ENCODE results near the gene MT1G.
"Not testable (repeated sequence)": the region's sequence is repeated elsewhere in the genome, so short reads cannot be mapped to it uniquely, and the experiment has no call there.

MT1G gene

DNA sequence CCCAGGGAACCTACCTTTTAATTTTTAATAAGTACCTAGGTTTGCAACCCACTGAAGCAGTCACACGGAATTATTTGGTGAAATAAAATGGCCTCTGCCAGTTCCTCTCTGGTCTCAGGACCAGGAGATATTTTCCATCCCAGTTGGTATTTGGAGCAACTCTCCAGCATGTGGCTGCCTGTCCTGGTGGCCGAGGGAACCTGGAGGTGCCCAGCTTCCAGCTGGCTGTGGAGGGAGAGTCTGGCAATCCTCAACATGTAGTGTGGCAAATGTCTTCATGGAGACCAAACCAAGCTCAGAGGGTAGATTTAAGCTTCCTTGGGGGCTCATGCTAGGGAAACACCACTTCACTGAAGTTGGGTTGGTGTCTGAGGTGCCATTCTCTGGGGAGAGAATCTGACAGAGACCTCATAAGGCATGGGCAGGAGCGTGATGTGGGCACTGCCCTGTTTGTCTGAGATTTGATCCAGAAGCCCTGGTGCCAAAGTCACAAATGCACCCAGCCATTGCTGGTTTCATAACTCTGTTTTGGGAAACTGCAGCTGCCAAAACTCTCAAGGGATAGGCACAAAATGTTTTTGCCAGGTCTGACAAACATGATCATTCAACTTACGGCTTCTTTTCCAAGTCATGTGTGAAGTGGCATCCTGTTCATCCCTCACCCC lies 17.2 kb upstream of the MT1G start:
- DNase-seq (ENCODE audit: low spot score) = no peak

DNA sequence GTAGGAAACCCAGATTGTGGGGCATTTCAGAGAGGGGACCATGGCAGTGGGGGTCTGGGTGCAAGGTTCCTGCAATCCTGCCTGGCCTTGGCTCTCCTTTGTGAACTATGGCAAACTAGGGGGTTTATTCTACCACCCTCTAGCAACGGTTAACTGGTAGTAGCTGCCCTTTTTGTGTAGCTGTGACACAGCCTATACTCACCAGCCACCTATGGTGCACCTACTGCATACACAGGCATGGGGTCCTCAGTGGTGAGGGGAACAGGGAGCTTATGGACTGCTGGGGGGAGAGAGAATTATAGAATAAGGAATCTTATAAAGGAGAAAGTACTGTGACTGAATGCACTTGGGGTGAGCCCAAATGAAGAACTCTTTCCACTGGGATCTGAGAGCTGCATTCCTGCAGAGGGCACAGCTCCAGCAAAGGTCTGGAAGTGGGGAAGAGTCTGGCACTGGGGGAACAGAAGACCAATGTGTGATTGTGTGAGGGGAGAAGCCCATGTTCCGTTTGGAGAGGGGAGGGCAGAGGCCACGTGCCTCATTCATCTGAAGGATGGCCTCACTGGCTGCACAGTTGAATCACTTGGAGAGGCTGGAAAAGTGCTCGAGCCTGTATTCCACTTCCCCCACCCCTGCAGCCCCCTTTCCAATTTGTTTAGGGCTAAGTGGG lies 16.5 kb upstream of the MT1G start:
- DNase-seq (ENCODE audit: low spot score) = no peak

DNA sequence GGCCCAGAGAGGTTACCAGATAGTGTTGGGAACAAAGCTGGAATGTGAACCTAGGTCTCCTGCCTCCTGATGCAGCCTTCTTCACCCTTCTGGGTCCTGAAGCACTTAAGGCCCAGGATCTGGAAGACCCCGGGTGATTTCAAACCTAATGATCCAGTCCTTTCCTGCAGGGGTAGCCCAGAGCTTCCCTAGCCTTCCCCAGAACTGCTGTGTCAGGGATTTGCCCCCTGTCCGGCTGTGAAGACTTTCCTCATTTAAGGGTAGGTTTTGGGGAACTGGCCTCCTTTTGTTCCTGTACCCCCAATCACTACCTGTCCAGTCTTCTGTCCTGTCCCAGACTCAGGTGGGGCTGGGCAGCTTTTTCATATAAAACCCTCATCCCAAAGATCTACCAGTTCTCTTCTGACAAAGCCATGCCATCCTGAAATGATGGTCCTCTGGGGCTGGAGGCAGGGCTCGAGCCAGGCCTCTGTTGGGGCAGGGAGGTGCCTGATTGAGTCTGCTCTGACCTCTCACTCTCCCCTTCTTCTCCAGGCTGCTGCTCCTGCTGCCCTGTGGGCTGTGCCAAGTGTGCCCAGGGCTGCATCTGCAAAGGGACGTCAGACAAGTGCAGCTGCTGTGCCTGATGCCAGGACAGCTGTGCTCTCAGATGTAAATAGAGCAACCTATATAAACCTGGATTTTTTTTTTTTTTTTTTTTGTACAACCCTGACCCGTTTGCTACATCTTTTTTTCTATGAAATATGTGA lies 15.7 kb upstream of the MT1G start:
- no peak for DNase-seq (ENCODE audit: low spot score)

DNA sequence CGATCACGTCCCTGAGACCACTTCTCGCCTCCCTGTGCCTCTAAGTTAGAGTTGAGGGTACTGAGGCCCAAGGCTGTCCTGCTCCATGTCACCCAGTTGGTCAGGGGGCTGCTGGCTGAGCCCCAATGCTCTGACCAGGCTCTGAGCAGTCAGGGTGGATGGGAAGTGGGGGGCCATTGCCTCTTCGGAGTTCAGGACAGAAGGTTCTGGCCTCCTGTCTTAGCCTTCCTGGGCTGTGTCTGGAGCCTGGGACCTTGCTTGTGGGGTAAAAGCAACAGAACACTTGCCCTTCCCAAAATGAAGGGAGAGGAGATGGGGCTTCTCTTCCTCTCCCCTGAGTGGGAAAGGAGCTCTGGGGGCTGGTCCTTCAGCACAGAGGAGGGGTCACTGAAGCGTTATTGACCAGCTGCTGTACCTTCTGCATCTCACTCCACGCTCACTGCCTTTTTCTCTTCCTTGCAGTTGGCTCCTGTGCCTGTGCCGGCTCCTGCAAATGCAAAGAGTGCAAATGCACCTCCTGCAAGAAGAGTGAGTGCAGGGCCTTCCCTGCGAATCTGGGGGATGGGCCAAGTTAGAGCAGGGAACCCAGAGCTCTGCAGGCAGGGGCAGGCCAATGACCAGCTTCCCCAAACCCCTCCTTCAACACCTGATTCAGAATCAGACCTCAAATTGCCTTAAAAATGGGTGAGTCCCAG lies 15.0 kb upstream of the MT1G start:
- no peak for DNase-seq (ENCODE audit: low spot score)

DNA sequence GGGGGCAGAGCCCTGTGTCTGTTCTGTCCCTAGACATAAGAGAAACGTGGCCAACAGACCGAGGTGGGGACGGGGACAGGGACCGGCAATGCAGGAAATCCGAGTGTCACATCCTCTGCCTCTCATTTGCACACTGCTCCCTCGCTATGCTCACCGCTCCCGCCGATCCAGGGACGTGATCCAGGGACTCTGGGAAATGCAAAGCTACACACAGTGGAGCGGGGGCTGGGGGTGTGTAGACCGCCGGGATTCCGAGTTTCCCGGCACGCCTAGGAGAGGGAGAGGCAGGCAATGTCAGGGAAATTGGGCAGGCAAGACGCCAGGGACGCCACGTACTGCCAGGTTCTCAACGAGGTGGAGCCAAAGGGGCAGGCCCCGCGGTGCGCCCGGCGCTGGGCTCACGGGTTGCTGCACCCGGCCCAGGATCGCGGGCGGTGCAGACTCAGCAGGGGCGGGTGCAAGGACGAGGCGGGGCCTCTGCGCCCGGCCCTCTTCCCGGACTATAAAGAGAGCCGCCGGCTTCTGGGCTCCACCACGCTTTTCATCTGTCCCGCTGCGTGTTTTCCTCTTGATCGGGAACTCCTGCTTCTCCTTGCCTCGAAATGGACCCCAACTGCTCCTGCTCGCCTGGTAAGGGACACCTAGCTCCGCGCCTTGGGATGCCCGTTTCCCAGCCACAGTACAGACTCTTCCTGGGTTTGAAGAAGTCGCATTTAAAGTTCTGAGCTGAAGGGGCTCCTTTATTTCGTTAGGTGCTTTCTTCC lies 14.3 kb upstream of the MT1G start, which contains the start of gene MT1X:
Gene MT1X (plus strand): TSS at position 532 of the 764 bp plus-strand sequence. CDS start 71 bp downstream, at position 603.
- DNase-seq (ENCODE audit: low spot score) = peak; percentile 89

DNA sequence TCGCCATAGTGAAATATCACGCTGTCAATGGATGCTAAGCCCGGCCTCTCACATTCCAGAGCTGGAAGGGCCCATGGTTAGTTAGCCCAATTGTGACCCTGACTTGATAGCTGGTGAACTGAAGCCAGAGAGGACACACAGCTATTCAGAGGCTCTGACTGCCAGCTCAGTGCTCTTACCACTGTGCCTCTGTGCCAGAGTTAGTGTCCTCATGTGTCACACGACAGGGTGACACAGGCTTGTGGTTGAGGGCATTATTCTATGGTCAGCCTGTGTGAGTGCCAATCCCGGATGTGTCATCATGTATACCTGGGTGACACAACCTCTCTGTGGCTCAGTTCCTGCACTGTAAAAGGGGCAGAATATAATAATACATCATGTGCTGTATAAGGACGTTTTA lies 12.0 kb upstream of the MT1G start:
- DNase-seq (ENCODE audit: low spot score) = peak; percentile 92

DNA sequence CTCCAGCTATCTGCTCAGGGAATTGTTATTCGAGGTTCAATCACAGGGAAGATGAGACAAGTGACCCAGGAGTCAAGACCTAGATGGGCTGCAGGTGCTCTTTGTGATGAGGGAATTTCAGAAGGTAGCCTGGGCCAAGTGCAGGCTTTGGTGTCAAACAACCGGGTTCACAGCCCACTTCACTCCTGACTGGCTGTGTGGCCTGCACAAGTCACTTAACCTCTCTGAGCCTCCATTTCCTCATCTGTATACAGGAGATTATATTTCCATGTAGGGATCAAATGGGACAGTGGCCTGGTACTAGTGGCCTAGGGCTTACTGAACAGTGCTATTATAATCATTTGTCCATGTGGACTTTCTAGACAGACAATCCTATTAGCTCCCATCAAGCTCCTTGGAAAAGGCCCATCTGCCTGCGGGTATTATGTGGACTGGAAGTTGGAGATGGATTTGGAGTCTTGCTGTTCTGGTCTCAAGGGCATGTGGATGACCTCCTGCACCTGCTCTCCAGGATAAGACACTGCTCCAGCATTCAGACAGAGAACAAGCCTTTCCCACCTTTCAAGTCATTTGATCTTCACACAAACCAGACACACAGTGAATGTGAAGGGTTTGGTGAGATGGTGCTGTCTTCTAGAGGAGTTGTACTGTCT lies 11.3 kb upstream of the MT1G start:
- DNase-seq (ENCODE audit: low spot score) = no peak

DNA sequence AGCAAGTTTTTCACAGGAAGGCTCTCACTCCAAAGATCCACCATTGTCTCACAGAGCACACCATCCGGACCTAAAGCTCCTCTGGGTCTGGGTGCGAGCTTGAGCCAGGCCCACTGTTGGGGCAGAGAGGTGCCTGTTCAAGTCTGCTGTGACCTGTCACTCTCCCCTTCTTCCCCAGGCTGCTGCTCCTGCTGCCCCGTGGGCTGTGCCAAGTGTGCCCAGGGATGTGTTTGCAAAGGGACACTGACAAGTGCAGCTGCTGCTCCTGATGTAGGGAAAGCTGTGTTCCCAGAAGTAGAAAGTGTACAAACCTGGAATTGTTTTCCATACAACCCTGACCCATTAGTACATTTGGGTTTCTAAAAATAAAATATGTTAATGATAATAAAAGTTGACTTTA lies 9.6 kb upstream of the MT1G start:
- DNase-seq (ENCODE audit: low spot score) = no peak

DNA sequence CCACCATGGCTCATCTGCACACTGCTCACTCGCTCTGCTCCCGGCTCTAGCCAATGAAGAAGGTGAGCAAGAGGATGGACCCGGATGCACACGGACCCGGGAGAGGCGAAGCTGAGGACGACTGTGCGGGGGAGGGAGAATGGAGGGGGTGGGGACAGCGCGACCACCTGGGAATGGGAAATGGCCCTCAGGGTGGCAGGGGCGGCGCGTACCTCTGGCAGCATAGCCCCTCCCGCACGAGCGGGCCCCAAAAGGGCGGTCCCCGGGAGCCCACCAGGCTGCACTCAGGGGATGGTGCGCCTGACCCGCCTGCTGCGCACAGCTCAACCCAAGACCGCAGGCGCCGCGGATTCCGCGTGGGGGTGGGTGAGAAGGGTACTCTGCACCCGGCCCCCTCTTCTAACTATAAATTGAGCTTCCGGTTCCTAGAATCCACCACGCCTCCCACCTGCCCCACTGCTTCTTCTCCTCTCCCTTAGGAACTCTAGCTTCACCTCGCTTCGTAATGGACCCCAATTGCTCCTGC lies 7.9 kb upstream of the MT1G start:
- no peak for DNase-seq (ENCODE audit: low spot score)

DNA sequence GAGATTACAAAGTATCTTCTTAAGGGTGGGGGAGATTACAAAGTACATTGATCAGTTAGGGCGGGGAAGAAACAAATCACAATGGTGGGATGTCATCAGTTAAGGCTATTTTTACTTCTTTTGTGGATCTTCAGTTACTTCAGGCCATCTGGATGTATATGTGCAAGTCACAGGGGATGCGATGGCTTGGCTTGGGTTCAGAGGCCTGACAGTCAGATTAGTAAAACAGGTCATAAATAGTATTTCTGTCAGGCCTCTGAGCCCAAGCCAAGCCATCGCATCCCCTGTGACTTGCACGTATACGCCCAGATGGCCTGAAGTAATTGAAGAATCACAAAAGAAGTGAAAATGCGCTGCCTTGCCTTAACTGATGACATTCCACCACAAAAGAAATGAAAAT lies 6.7 kb upstream of the MT1G start:
- DNase-seq (ENCODE audit: low spot score) = not testable (repeated sequence)

DNA sequence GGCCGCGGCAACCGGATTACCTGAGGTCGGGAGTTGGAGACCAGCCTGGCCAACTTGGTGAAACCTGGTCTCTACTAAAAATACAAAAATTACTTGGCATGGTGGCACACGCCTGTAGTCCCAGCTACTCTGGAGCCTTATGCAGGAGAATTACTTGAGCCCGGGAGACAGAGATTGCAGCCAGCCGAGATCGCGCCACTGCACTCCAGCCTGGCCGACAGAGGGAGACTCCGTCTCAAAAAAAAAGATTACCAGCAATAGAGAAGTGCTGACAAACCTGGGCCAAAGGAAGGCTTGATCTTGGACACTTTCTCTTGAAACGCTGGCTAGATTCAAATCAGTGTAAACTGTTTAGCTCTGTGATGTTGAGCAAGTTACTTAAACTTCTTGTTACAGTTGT lies 6.1 kb upstream of the MT1G start:
- no peak for DNase-seq (ENCODE audit: low spot score)

DNA sequence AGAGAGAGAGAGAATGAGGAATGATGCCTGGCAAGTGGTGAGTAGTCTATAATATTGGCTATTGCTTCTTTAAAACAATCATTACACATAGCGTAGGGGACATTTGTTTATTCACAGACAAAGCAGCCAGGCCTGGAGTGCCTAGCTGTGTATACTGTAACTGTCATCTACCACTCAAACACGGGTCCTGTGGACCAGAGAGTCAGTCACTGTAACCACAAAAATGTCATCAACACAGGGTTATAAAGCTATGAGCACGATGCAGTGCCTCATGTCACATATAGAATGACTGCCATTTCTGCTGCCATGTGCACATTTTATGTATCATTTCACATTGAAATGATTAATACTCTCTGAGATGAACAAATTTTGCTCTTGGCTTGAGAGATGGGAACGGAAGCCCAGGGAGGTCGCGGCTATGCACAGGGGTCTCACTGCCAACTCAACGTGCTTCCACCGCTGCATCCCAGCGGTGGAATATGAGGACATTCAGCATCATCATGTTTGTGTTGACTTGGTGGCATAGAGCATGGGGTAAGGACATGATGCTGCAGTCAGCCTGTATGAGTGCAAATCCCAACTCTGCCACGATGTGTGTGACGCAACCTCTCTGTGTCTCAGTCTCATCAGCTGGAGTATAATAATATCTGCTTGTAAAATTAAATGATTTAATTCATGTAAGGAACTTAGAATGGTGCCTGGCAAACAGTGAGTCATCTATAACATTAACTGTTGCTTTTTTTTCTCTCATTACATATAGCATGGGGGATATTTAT lies 5.1 kb upstream of the MT1G start:
- DNase-seq (ENCODE audit: low spot score) = peak; percentile 47

DNA sequence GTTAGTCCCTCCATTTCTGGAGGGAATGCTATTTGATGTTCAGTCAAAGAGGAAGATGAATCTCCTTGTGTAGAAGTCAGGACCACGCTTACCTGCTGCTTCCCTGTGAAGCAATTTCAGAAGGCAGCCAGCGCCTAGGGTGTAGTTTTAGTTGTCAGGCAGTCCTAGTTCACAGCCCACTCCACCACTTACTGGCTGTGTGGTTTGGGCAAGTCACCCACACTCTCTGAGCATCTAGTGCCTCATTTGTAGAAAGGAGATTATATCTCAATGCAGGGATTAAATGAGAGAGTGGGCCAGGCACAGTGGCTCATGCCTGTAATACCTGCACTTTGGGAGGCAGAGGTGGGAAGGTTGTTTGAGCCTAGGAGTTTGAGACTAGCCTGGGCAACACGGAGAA lies 4.3 kb upstream of the MT1G start:
- not testable (repeated sequence) for DNase-seq (ENCODE audit: low spot score)

DNA sequence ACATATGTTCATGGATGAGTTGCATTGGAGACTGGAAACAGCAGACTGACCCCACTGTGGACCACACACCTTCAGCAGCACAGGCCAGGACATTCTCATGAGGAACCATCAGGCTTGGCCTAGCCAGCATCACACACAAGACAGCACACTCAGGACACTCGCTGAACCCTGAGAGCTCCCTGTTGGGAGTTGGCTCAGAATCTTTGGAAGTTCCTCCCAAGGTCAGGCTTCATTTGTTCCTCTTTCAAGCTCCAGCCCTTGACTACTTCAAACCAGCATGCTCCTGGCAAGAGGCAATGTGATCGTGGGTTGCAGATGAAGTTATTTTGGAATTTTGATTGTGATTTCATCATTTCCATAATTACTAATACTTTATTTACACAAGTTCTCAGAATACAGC lies 3.8 kb upstream of the MT1G start:
- not testable (repeated sequence) for DNase-seq (ENCODE audit: low spot score)

DNA sequence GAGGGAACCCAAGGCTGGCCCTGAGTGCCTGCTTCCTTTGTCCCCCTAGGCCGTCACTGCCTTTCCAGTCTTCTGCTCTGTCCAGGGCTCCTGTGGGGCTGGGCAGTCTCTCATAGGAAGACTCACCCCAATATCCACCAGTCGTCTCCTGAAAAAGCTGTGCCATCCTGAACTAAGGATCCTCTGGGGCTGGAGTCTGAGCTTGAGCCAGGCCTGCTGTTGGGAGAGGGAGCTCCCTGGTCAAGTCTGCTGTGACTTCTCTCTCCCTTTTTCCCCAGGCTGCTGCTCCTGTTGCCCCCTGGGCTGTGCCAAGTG lies 2.7 kb upstream of the MT1G start:
- DNase-seq (ENCODE audit: low spot score) = no peak

DNA sequence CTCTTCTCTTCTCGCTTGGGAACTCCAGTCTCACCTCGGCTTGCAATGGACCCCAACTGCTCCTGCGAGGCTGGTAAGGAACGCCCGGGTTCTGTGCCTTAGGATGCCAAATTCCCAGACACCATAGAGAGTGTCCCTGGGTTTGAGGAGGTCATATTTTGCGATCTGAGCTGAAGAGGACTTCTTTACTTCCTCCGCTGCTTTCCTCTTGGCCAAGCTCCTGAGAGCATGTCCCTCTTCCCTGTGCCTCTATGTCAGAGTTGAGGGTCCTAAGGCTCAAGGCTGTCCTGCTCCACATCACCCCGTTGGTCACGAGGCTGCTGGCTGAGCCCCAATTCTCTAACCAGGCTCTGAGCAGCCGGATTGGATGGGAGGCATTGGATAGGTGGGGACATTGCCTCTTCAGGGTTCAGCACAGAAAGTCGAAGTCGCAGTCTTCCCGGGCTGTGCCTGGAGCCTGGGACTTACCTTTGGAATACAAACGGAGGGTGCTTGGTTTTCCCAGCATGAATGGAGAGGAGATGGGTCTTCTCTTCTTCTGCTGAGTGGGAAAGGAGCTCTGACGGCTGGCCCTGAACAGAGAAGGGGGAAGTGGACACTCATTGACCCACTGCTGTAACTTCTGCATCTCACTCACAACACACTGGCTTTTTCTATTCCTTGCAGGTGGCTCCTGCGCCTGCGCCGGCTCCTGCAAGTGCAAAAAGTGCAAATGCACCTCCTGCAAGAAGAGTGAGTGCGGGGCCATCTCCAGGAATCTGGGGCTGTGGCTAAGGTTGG lies 2.2 kb upstream of the MT1G start:
- DNase-seq (ENCODE audit: low spot score) = no peak

DNA sequence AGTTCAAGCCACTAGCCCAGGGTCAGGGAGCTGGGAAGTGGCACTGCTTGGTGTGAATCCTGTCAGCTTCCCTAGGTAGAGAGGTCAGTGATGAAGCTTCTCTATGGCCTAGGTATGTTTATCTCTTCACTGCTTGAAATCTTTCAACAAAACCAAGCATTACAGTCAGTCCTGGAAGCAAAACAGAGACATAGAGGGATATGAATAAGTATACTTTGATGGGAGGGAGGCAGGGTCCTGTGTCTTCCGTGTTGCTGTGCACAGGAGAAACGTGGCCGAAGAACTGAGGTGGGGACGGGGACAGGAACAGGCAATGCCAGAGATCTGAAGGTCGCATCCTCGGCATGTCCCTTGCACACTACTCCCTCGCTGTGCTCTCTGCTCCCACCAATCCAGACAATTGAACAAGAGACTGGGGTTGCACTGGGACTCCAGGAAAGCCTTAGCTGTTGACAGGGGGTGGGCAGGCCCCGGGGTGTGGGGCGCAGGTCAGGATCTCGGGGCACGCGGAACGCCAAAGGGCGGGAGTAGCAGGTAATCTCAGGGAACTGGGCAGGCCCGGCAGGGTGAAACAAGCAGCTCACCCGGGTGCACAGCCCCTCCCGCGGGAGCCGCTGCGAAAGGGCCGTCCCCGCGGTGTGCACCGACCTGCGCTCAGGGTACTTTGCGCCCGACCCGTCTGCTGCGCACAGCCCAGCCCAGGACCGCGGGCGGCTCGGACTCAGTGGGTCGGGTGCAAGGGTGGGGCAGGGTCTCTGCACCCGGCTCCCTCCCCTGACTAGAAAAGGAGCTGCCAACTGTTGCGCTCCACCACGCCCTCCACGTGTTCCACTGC lies 1.4 kb upstream of the MT1G start, which contains the start of gene MT1H:
Gene MT1H (plus strand): TSS at position 810 of the 835 bp plus-strand sequence. CDS start 71 bp downstream, outside the sequence.
- no peak for DNase-seq (ENCODE audit: low spot score)

Data from SW480 (cell line).